Measurements from ENCODE around the gene GNPAT. TPM values are rescaled to one million over a fixed set of nuclear protein-coding genes. Genes with fewer than 3 reads are reported as not detected.
A peak's percentile ranks its signal among the peaks of the same experiment; 100 is the strongest.

GNPAT gene
- total RNA-seq (2021) (73.7 and 75.0 TPM in 2 replicates), Bru-seq, nascent RNA (percentile 87 among the genes with signal in this experiment), BruChase-seq, experiment 1, labeled RNA remaining after a 2-hour chase (percentile 91 among the genes with signal in this experiment), BruChase-seq, experiment 2, labeled RNA remaining after a 6-hour chase (percentile 89 among the genes with signal in this experiment)
- long read RNA-seq, transcript GNPAT-201 (16 exons, 2,643 nt): major isoform, 186 of 244 reads
- long read RNA-seq, partial matches to known transcripts: 10 of 244 reads
- long read RNA-seq, other reads (novel, unspliced or antisense): 46 of 244 reads

- ChIA-PET POLR2A (ENCODE audit: low non-redundant PET) (interaction anchor here (0.5 kb wide), 1 partner anchor 44 kb away, joined by 3 read pairs; no protein-coding TSS in a partner anchor), CTCF (no interaction called here)
- BruUV-seq (replicated peaks): no TSS peak
- no peak for TF ChIP-seq EZH2 (IDR thresholded peaks at IDR 0.05; ENCODE audit: borderline replicate concordance, low read depth, low read length, poor library complexity, severe bottlenecking)
- TF ChIP-seq, protein P1, sequence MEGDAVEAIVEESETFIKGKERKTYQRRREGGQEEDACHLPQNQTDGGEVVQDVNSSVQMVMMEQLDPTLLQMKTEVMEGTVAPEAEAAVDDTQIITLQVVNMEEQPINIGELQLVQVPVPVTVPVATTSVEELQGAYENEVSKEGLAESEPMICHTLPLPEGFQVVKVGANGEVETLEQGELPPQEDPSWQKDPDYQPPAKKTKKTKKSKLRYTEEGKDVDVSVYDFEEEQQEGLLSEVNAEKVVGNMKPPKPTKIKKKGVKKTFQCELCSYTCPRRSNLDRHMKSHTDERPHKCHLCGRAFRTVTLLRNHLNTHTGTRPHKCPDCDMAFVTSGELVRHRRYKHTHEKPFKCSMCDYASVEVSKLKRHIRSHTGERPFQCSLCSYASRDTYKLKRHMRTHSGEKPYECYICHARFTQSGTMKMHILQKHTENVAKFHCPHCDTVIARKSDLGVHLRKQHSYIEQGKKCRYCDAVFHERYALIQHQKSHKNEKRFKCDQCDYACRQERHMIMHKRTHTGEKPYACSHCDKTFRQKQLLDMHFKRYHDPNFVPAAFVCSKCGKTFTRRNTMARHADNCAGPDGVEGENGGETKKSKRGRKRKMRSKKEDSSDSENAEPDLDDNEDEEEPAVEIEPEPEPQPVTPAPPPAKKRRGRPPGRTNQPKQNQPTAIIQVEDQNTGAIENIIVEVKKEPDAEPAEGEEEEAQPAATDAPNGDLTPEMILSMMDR (conservative IDR thresholded peaks at IDR 0.05; ENCODE audit: low read depth, low read length): no peak
- peaks cover 7% of the 10 kb centered on the region for H3K4me1 ChIP-seq (ENCODE audit: insufficient read depth, low read length, poor library complexity, severe bottlenecking)
- H3K9me3 ChIP-seq (ENCODE audit: low read depth, low read length, poor library complexity, severe bottlenecking): no peaks in the 10 kb centered on the region
- H3K27me3 ChIP-seq (replicated peaks; ENCODE audit: insufficient read depth, low read depth, low read length, poor library complexity): no peaks in the 10 kb centered on the region
- intact Hi-C loops (cut with micrococcal nuclease; ENCODE audit: unreplicated experiment): loop anchor here (10.0 kb wide), 1 partner anchor 364 kb away; no protein-coding TSS in a partner anchor
- peak within 1 kb of the TSS; percentile 80 for H3K27ac ChIP-seq (ENCODE audit: low read depth, low read length, poor library complexity, severe bottlenecking)
- peak within 1 kb of the TSS; percentile 62 for H3K4me3 ChIP-seq (ENCODE audit: low read depth, low read length, poor library complexity, severe bottlenecking)
- peaks cover 27% of the 10 kb centered on the region for H3K36me3 ChIP-seq (ENCODE audit: insufficient read depth, low read length, poor library complexity, severe bottlenecking)
- DNase-seq (ENCODE audit: low spot score): peak; percentile 92
Observed at GRCh38 chr1:231240883-231241735, at the start of gene GNPAT. GNPAT (plus strand) TSS chr1:231241212; CDS start chr1:231241379, 167 bp downstream.

DNA sequence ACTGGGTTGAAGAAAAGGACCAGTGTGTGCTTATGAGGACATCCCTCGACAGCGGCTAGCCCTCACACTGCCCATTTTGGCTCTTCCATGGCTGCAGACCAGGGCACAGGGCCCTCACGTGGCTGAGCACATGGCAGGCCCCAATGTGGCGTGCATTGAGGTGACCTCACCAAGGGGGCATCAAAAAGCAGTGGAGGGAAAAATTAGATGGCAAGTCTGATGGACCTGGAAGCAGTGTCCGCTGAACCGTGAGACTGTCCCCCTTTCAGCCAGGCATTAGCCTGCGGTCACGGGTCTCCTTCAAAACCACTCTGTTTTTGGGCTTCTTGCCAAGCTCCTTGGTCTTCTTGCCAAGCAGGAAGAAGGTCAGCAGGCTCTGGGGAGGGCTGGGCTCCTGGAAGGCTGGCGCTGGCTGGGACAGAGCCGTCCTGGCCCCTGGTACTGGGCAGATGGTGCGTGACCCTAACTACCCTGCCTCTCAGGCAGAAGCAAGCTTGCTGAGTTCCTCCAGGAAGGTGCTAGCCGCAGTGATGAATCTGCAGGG is 48.3 kb upstream of the GNPAT start:
- Histone ChIP-seq H3K27me3 (replicated peaks; ENCODE audit: insufficient read depth, low read depth, low read length, poor library complexity) (no peaks in the 10 kb centered on the region), H3K4me3 (ENCODE audit: low read depth, low read length, poor library complexity, severe bottlenecking) (no peak overlapping the region), H3K27ac (ENCODE audit: low read depth, low read length, poor library complexity, severe bottlenecking) (no peak overlapping the region), H3K36me3 (ENCODE audit: insufficient read depth, low read length, poor library complexity, severe bottlenecking) (no peaks in the 10 kb centered on the region), H3K4me1 (ENCODE audit: insufficient read depth, low read length, poor library complexity, severe bottlenecking) (no peaks in the 10 kb centered on the region), H3K9me3 (ENCODE audit: low read depth, low read length, poor library complexity, severe bottlenecking) (no peaks in the 10 kb centered on the region)
- POLR2A ChIA-PET (ENCODE audit: low non-redundant PET): no interaction called here
- no peak for DNase-seq (ENCODE audit: low spot score)
- no TSS peak for BruUV-seq (replicated peaks)
- intact Hi-C loops (cut with micrococcal nuclease; ENCODE audit: unreplicated experiment): no loop called here
- CTCF ChIA-PET: no interaction called here
- TF ChIP-seq EZH2 (IDR thresholded peaks at IDR 0.05; ENCODE audit: borderline replicate concordance, low read depth, low read length, poor library complexity, severe bottlenecking): no peak
- TF ChIP-seq, protein P1 (conservative IDR thresholded peaks at IDR 0.05; ENCODE audit: low read depth, low read length): no peak

DNA sequence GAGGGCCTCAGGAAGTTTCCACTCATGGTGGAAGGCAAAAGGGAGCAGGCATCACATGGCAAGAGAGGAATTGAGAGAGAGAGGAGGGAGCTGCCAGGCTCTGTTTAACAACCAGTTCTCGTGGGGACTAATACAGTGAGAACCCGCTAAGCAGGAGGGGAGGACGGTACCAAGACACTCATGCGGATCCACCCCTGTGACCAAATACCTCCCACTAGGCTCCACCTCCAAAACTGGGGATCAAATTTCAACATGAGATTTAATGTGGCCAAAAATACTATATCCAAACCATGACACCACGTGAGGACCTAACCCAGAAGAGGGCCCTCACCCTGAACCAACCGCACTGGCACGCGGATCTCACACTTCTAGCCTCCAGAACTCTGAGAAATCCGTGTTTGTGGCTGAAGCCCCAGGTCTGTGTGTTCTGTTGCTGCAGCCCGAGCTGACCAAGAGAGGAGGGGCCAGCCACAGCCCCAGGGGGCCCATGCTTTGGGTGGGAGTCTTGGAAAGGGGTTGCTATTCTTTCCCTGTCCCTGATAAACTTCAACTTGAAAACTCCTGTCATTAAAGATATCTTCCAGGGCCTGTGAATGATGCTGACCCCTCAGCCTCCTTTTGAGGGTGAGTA is 47.2 kb upstream of the GNPAT start:
- peak; percentile 33 for DNase-seq (ENCODE audit: low spot score)
- ChIA-PET POLR2A (ENCODE audit: low non-redundant PET) (no interaction called here), CTCF (no interaction called here)
- no peaks in the 10 kb centered on the region for H3K9me3 ChIP-seq (ENCODE audit: low read depth, low read length, poor library complexity, severe bottlenecking)
- TF ChIP-seq, protein P1 (conservative IDR thresholded peaks at IDR 0.05; ENCODE audit: low read depth, low read length): no peak
- H3K27me3 ChIP-seq (replicated peaks; ENCODE audit: insufficient read depth, low read depth, low read length, poor library complexity): no peaks in the 10 kb centered on the region
- intact Hi-C loops (cut with micrococcal nuclease; ENCODE audit: unreplicated experiment): no loop called here
- no peaks in the 10 kb centered on the region for H3K36me3 ChIP-seq (ENCODE audit: insufficient read depth, low read length, poor library complexity, severe bottlenecking)
- no peak overlapping the region for H3K27ac ChIP-seq (ENCODE audit: low read depth, low read length, poor library complexity, severe bottlenecking)
- no peaks in the 10 kb centered on the region for H3K4me1 ChIP-seq (ENCODE audit: insufficient read depth, low read length, poor library complexity, severe bottlenecking)
- H3K4me3 ChIP-seq (ENCODE audit: low read depth, low read length, poor library complexity, severe bottlenecking): no peak overlapping the region
- no TSS peak for BruUV-seq (replicated peaks)
